ENCODE data around the gene ZNF511. TPM values are rescaled to one million over a fixed set of nuclear protein-coding genes. Genes with fewer than 3 reads are reported as not detected.

ZNF511 gene
- total and polyA plus RNA-seq, 3 donors from 2014 or later, result 39.6 to 50.5 (median 46.5) TPM

DNA sequence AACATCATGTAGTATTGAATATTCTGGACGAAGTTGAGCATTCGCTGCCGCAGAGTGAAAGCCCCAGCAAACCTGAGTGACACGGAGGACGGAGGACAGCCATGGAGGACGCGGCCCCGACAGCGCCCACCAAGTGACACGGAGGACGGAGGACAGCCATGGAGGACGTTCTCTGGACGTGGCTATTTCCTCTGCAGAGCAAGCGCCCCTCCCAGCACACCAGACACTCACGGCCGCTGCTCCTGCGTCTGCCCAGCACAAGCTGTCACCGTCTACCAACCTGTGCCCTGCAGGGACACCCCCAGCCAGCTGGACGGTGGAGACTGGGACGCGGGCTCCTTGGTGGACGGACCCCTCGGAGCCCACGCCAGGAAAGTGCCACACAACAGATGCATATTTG is 24.8 kb upstream of the ZNF511 start:
- H3K4me1 ChIP-seq, result no peaks in the 10 kb centered on the region
- TF ChIP-seq, protein P1, sequence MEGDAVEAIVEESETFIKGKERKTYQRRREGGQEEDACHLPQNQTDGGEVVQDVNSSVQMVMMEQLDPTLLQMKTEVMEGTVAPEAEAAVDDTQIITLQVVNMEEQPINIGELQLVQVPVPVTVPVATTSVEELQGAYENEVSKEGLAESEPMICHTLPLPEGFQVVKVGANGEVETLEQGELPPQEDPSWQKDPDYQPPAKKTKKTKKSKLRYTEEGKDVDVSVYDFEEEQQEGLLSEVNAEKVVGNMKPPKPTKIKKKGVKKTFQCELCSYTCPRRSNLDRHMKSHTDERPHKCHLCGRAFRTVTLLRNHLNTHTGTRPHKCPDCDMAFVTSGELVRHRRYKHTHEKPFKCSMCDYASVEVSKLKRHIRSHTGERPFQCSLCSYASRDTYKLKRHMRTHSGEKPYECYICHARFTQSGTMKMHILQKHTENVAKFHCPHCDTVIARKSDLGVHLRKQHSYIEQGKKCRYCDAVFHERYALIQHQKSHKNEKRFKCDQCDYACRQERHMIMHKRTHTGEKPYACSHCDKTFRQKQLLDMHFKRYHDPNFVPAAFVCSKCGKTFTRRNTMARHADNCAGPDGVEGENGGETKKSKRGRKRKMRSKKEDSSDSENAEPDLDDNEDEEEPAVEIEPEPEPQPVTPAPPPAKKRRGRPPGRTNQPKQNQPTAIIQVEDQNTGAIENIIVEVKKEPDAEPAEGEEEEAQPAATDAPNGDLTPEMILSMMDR (IDR thresholded peaks at IDR 0.05), result no peak
- TF ChIP-seq POLR2A (IDR thresholded peaks at IDR 0.05), result no peak
- DNase-seq, result no peak
- H3K27me3 ChIP-seq, result no peaks in the 10 kb centered on the region
- no peak overlapping the region for H3K4me3 ChIP-seq
- no peak overlapping the region for H3K27ac ChIP-seq
- intact Hi-C loops (cut with DNase I; ENCODE audit: low total_unique reads), result no loop called here
- WGBS, 2 donors, result 93 to 99% methylated on average over 21 to 23 of the region's 24 CpGs
- H3K9me3 ChIP-seq, result no peaks in the 10 kb centered on the region
- H3K36me3 ChIP-seq (ENCODE audit: low read depth, missing control alignments), result no peaks in the 10 kb centered on the region

DNA sequence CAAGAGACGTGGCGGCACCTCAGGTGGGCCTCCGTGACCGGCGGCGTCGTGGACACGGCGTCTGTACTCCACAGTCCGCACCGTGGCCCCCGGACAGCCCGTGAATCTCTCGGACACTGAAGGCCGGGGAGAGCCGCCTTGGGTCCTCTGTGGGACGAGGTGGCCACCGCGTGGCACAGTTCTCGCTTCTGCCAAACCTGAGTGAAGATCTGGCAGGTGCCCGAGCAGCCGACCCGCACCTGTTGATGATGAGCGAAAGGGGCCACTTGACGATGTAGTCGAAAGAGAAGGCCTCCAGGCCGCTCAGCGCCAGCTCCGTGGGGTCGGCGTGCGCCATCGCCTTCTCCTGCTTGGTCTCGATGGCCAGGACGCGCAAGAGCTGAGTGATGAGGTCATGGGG is 23.5 kb upstream of the ZNF511 start:
- no peak overlapping the region for H3K27ac ChIP-seq
- no peak overlapping the region for H3K4me3 ChIP-seq
- no peaks in the 10 kb centered on the region for H3K27me3 ChIP-seq
- no peak for DNase-seq
- intact Hi-C loops (cut with DNase I; ENCODE audit: low total_unique reads), result no loop called here
- no peaks in the 10 kb centered on the region for H3K4me1 ChIP-seq
- WGBS, 2 donors, result 92 to 95% methylated on average over 36 of the region's 36 CpGs
- no peaks in the 10 kb centered on the region for H3K36me3 ChIP-seq (ENCODE audit: low read depth, missing control alignments)
- TF ChIP-seq, protein P1 (IDR thresholded peaks at IDR 0.05), result no peak
- no peak for TF ChIP-seq POLR2A (IDR thresholded peaks at IDR 0.05)
- H3K9me3 ChIP-seq, result no peaks in the 10 kb centered on the region

DNA sequence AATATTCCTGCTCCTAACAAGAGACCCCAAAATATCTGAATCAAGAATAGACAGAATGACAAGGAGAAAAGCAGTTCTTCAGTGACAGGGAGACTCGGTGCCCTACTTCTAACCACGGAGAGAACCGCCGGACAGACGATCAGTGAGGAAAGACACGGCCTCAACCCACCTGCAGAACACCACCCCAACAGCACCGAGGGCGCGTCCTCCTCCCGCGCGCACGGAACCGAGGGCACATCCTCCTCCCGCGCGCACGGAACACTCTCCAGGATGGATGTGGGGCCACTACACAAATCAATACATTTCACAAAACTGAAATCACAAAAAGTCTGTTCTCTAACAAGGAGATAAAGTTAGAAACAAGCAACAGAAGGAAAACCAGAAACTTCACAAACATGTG is 22.3 kb upstream of the ZNF511 start:
- no peak overlapping the region for H3K4me3 ChIP-seq
- no peak overlapping the region for H3K27ac ChIP-seq
- H3K36me3 ChIP-seq (ENCODE audit: low read depth, missing control alignments), result no peaks in the 10 kb centered on the region
- H3K4me1 ChIP-seq, result no peaks in the 10 kb centered on the region
- WGBS, 2 donors, result 87 to 88% methylated on average over 18 of the region's 18 CpGs
- TF ChIP-seq, protein P1 (IDR thresholded peaks at IDR 0.05), result no peak
- no peak for TF ChIP-seq POLR2A (IDR thresholded peaks at IDR 0.05)
- no peak for DNase-seq
- H3K27me3 ChIP-seq, result no peaks in the 10 kb centered on the region
- no peaks in the 10 kb centered on the region for H3K9me3 ChIP-seq
- intact Hi-C loops (cut with DNase I; ENCODE audit: low total_unique reads), result no loop called here

DNA sequence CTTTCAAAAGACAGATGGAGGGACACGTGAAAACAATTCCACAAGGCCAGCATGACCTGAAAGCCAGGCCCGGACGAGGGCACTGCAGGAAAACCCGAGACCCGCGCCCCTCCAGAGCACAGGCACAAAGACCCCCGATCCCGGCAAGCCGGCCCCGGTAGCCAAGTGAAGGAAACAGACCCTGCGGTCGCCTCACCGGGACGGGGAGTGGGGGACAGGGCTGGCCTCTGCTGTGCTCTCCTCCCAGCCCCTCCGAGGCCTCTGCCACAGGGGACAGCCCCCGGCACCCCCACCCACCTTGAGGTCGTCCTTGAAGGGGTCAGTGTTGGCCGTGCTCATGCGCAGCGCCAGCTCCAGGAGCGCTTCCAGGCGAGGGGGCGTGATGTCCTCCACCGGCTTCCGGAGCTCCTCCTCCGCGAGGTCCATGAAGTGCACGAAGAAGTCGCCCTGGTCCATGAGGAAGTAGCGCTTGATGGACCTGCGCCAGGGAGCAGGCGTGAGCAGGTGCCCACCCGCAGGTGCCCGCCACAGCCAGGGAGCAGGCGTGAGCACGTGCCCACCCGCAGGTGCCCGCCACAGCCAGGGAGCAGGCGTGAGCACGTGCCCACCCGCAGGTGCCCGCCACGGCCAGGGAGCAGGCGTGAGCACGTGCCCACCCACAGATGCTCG is 20.7 kb upstream of the ZNF511 start:
- Histone ChIP-seq H3K27me3 (no peaks in the 10 kb centered on the region), H3K4me1 (no peaks in the 10 kb centered on the region), H3K9me3 (no peaks in the 10 kb centered on the region), H3K36me3 (ENCODE audit: low read depth, missing control alignments) (no peaks in the 10 kb centered on the region), H3K27ac (no peak overlapping the region), H3K4me3 (no peak overlapping the region)
- DNase-seq, result no peak
- intact Hi-C loops (cut with DNase I; ENCODE audit: low total_unique reads), result no loop called here
- TF ChIP-seq POLR2A (IDR thresholded peaks at IDR 0.05), result no peak
- TF ChIP-seq, protein P1 (IDR thresholded peaks at IDR 0.05), result no peak
- WGBS, 2 donors, result 90 to 93% methylated on average over 9 to 46 of the region's 46 CpGs

DNA sequence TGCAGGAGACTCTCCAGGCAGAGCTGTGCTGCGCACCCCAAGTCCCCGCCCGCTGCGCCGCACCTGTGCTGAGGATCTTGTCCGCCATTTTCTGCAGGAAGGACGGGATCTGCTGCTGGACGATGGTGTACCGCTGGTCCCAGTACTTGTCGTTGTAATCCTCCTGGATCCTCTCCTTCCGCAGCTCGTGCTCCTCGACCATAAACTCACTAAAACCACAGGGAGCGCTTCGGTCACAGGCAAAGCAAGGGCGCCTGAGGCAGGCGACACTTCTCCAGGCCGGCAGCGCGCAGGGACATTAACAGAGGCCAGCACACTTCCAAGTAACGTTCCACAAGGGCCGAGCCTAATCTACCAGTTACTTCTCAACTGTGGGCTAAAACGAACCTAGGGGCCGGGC is 19.0 kb upstream of the ZNF511 start:
- Histone ChIP-seq H3K27me3 (no peaks in the 10 kb centered on the region), H3K9me3 (no peaks in the 10 kb centered on the region), H3K4me3 (no peak overlapping the region), H3K4me1 (no peaks in the 10 kb centered on the region), H3K27ac (no peak overlapping the region), H3K36me3 (ENCODE audit: low read depth, missing control alignments) (no peaks in the 10 kb centered on the region)
- no peak for DNase-seq
- TF ChIP-seq, protein P1 (IDR thresholded peaks at IDR 0.05), result no peak
- no peak for TF ChIP-seq POLR2A (IDR thresholded peaks at IDR 0.05)
- WGBS, 2 donors, result 94 to 95% methylated on average over 20 to 24 of the region's 24 CpGs
- intact Hi-C loops (cut with DNase I; ENCODE audit: low total_unique reads), result no loop called here
